MCF 10A (cell line): Measurements from ENCODE around the gene PCDHA4. TPM values are rescaled to one million over a fixed set of nuclear protein-coding genes. Genes with fewer than 3 reads are reported as not detected.
"Not testable (repeated sequence)": the region's sequence is repeated elsewhere in the genome, so short reads cannot be mapped to it uniquely, and the experiment has no call there.

Experiments
- BruUV-seq: library from RNA; stranded (reverse); fragments of 400-500 nt; replicated peaks from 2 replicates; lab custom pipeline; 2021; lab: Mats Ljungman, UMichigan
- CTCF ChIA-PET: fragments of 300-600 bp; sonication (Branson Sonifier 250); formaldehyde crosslinking; extraction: SDS; loops from one replicate; lab custom pipeline; 2021; ENCODE audit warnings: antibody characterized with exemption, inconsistent platforms; lab: Yijun Ruan, JAX
- POLR2A ChIA-PET: fragments of 300-600, 350-650 bp; sonication (Branson Sonifier 250); formaldehyde crosslinking; extraction: SDS; loops from one replicate; lab custom pipeline; 2020; ENCODE audit warnings: antibody characterized with exemption, inconsistent platforms; lab: Yijun Ruan, JAX
- DNase-seq: peaks from one replicate; pipeline ENCODE4 v3.0.0-alpha.2; 2018; ENCODE audit not compliant: unreplicated experiment
- H3K27ac Mint-ChIP-seq: one replicate; pipeline ENCODE4 v1.8.0; 2022; ENCODE audit warnings: mild to moderate bottlenecking, low read depth, mixed read lengths; ENCODE audit not compliant: unreplicated experiment
- H3K27me3 Mint-ChIP-seq: one replicate; pipeline ENCODE4 v1.8.0; 2022; ENCODE audit warnings: mixed read lengths; ENCODE audit not compliant: insufficient read depth, unreplicated experiment
- H3K36me3 Mint-ChIP-seq: one replicate; pipeline ENCODE4 v1.8.0; 2022; ENCODE audit warnings: mild to moderate bottlenecking, moderate library complexity, mixed read lengths; ENCODE audit not compliant: insufficient read depth, unreplicated experiment
- H3K4me1 Mint-ChIP-seq: one replicate; pipeline ENCODE4 v1.8.0; 2022; ENCODE audit warnings: mixed read lengths; ENCODE audit not compliant: insufficient read depth, unreplicated experiment
- H3K4me3 Mint-ChIP-seq: one replicate; pipeline ENCODE4 v1.8.0; 2022; ENCODE audit warnings: mild to moderate bottlenecking, moderate library complexity, mixed read lengths; ENCODE audit not compliant: unreplicated experiment
- H3K9me3 Mint-ChIP-seq: one replicate; pipeline ENCODE4 v1.8.0; 2022; ENCODE audit warnings: mixed read lengths; ENCODE audit not compliant: unreplicated experiment
- CTCF ChIP-seq: fragments of 200-600 bp; IDR thresholded peaks from one replicate; pipeline ENCODE4 v1.8.0; 2022; ENCODE audit warnings: antibody characterized with exemption, mild to moderate bottlenecking; ENCODE audit not compliant: unreplicated experiment
- intact Hi-C: fragments of 100-400 bp; cut with micrococcal nuclease; formaldehyde crosslinking; loops from 2 replicates; pipeline ENCODE4 v1.14.1; 2022
- total RNA-seq: library from RNA; stranded (reverse); gene quantifications from 2 replicates; pipeline ENCODE4 v1.2.3, GENCODE V29; 2022

The PCDHA4 gene
- total RNA-seq, 1 experiment from 2014 or later = 0.16 TPM

GRCh38 chr5:140800816-140801493 is 5.9 kb upstream of the PCDHA4 start, which contains the start of gene PCDHA3:
Gene PCDHA3, plus strand, starts transcription at chr5:140801057.
- no peak within 1 kb of the TSS for H3K27ac Mint-ChIP-seq
- no peaks in the 10 kb centered on the region for H3K36me3 Mint-ChIP-seq
- ChIA-PET POLR2A (no interaction called here), CTCF (no interaction called here)
- DNase-seq = no peak
- no peak for TF ChIP-seq CTCF
- intact Hi-C loops = no loop called here
- no peaks in the 10 kb centered on the region for H3K27me3 Mint-ChIP-seq
- BruUV-seq = no TSS peak
- H3K4me1 Mint-ChIP-seq = no peaks in the 10 kb centered on the region
- H3K4me3 Mint-ChIP-seq = no peak within 1 kb of the TSS
- H3K9me3 Mint-ChIP-seq = peaks cover 7% of the 10 kb centered on the region

DNA sequence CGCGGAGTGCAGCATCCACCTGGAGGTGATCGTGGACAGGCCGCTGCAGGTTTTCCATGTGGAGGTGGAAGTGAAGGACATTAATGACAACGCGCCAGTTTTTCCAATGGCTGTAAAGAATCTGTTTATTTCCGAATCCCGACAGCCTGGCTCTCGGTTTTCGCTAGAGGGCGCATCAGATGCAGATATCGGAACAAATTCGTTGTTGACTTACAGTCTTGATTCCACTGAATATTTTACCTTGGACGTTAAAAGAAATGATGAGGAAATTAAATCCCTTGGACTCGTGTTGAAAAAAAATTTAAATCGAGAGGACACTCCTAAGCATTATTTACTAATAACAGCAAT is 5.4 kb upstream of the PCDHA4 start:
- Mint-ChIP-seq H3K4me1 (no peaks in the 10 kb centered on the region), H3K27ac (no peak overlapping the region)
- CTCF ChIA-PET = interaction anchor here (0.7 kb wide), 1 partner anchor 768 kb away, joined by 5 read pairs; no protein-coding TSS in a partner anchor

DNA sequence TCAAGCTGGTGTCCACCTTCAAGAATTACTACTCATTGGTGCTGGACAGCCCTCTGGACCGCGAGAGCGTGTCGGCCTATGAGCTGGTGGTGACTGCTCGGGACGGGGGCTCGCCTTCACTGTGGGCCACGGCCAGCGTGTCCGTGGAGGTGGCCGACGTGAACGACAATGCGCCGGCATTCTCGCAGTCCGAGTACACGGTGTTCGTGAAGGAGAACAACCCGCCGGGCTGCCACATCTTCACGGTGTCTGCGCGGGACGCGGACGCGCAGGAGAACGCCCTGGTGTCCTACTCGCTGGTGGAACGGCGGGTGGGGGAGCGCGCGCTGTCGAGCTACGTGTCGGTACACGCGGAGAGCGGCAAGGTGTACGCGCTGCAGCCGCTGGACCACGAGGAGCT is 4.5 kb upstream of the PCDHA4 start:
- H3K27ac Mint-ChIP-seq, H3K4me3 Mint-ChIP-seq, intact Hi-C loops, DNase-seq, H3K9me3 Mint-ChIP-seq, H3K4me1 Mint-ChIP-seq, BruUV-seq, H3K36me3 Mint-ChIP-seq, POLR2A ChIA-PET, H3K27me3 Mint-ChIP-seq: not testable (repeated sequence)
- CTCF ChIA-PET = interaction anchor here (0.6 kb wide), 2 partner anchors 175 to 240 kb away, joined by 3 read pairs; no protein-coding TSS in a partner anchor

More for the DNA sequence above, 5.4 kb upstream of the PCDHA4 start:
- intact Hi-C loops = no loop called here
- BruUV-seq = no TSS peak
- POLR2A ChIA-PET = no interaction called here
- no peak for TF ChIP-seq CTCF
- Mint-ChIP-seq H3K36me3 (no peaks in the 10 kb centered on the region), H3K9me3 (peaks cover 7% of the 10 kb centered on the region), H3K27me3 (no peaks in the 10 kb centered on the region), H3K4me3 (no peak overlapping the region)
- DNase-seq = no peak

DNA sequence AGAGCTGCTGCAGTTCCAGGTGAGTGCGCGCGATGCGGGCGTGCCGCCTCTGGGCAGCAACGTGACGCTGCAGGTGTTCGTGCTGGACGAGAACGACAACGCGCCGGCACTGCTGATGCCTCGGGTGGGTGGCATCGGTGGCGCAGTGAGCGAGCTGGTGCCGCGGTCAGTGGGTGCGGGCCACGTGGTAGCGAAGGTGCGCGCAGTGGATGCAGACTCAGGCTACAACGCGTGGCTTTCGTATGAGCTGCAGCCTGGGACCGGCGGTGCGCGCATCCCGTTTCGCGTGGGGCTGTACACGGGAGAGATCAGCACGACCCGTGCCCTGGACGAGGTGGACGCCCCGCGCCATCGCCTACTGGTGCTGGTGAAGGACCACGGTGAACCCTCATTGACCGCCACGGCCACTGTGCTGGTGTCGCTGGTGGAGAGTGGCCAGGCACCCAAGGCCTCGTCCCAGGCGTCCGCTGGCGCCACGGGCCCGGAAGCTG is 4.0 kb upstream of the PCDHA4 start:
- intact Hi-C loops = no loop called here
- Mint-ChIP-seq H3K27me3 (no peaks in the 10 kb centered on the region), H3K4me3 (no peak overlapping the region), H3K36me3 (no peaks in the 10 kb centered on the region), H3K9me3 (peaks cover 7% of the 10 kb centered on the region), H3K27ac (no peak overlapping the region), H3K4me1 (no peaks in the 10 kb centered on the region)
- POLR2A ChIA-PET = no interaction called here
- CTCF ChIA-PET = interaction anchor here (0.6 kb wide), 2 partner anchors 175 to 240 kb away, joined by 3 read pairs; no protein-coding TSS in a partner anchor
- no peak for DNase-seq
- no peak for TF ChIP-seq CTCF
- no TSS peak for BruUV-seq

DNA sequence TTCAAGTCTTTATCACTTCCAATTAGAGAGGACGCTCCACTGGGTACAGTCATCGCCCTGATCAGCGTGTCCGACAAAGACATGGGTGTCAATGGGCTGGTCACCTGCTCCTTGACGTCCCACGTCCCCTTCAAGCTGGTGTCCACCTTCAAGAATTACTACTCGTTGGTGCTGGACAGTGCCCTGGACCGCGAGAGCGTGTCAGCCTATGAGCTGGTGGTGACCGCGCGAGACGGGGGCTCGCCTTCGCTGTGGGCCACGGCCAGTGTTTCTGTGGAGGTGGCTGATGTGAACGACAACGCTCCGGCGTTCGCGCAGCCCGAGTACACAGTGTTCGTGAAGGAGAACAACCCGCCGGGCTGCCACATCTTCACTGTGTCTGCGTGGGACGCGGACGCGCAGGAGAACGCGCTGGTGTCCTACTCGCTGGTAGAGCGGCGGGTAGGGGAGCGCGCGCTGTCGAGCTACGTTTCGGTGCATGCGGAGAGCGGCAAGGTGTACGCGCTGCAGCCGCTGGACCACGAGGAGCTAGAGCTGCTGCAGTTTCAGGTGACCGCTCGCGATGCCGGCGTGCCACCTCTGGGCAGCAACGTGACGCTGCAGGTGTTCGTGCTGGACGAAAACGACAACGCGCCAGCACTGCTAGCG is 1.5 kb downstream of the PCDHA4 start:
- H3K36me3 Mint-ChIP-seq, H3K4me3 Mint-ChIP-seq, DNase-seq, intact Hi-C loops, H3K4me1 Mint-ChIP-seq, H3K27ac Mint-ChIP-seq, H3K27me3 Mint-ChIP-seq, BruUV-seq: not testable (repeated sequence)
- peaks cover 15% of the 10 kb centered on the region for H3K9me3 Mint-ChIP-seq
- POLR2A ChIA-PET = interaction anchor here (0.9 to 3.9 kb wide), 6 partner anchors 9 to 232 kb away, joined by 3 to 38 read pairs (median 8); partner anchors contain the start of genes PCDHA6 and PCDHAC1
- CTCF ChIA-PET = interaction anchor here (0.6 to 6.4 kb wide), 31 partner anchors 8 to 758 kb away, joined by 3 to 61 read pairs (median 5); partner anchors contain the start of genes PCDHA1, PCDHA12, PCDHA5 and PCDHA6
